Muscle layer of colon (tissue), 2 donors: Measurements from ENCODE around the gene SMIM15.
"Not testable (repeated sequence)": the region's sequence is repeated elsewhere in the genome, so short reads cannot be mapped to it uniquely, and the experiment has no call there.

ENCODE experiments used
- H3K27ac ChIP-seq: one replicate; pipeline ENCODE4 v1.7.0; 2013; ENCODE audit warnings: low read depth, mild to moderate bottlenecking, low read length, moderate library complexity
- H3K27me3 ChIP-seq, 2 donors: one replicate each; pipeline ENCODE4 v1.7.0; 2013; ENCODE audit warnings: low read length in 2 of 2, mild to moderate bottlenecking in 2 of 2; ENCODE audit not compliant: insufficient read depth in 2 of 2, control insufficient read depth in 1 of 2
- H3K36me3 ChIP-seq: one replicate; pipeline ENCODE4 v1.7.0; 2013; ENCODE audit warnings: mild to moderate bottlenecking, low read length; ENCODE audit not compliant: insufficient read depth
- H3K4me1 ChIP-seq: one replicate; pipeline ENCODE4 v1.7.0; 2013; ENCODE audit warnings: mild to moderate bottlenecking, low read length; ENCODE audit not compliant: insufficient read depth
- H3K4me3 ChIP-seq, 2 donors: one replicate each; pipeline ENCODE4 v1.7.0; 2013; ENCODE audit warnings: low read length in 2 of 2, low read depth in 1 of 2, mild to moderate bottlenecking in 1 of 2, moderate library complexity in 1 of 2
- H3K9ac ChIP-seq: one replicate; pipeline ENCODE4 v1.7.0; 2013; ENCODE audit warnings: low read length
- H3K9me3 ChIP-seq: one replicate; pipeline ENCODE4 v1.7.0; 2013; ENCODE audit warnings: mild to moderate bottlenecking, low read length
- donor health status: abdominal sarcoma.
- donor health status: Adenocarcinoma of cecum.

SMIM15 gene

GRCh38 chr5:61162010-61162831 is at the start of gene SMIM15:
Gene SMIM15, minus strand, starts transcription at chr5:61162468. Its CDS starts 2,297 bp downstream, at chr5:61160171.
- H3K4me3 ChIP-seq = peak within 1 kb of the TSS; percentile 95 to 96
- peak within 1 kb of the TSS; percentile 92 for H3K27ac ChIP-seq
- H3K27me3 ChIP-seq = no peaks in the 10 kb centered on the region
- H3K4me1 ChIP-seq = peaks cover 24% of the 10 kb centered on the region
- no peaks in the 10 kb centered on the region for H3K9me3 ChIP-seq
- peaks cover 4% of the 10 kb centered on the region for H3K36me3 ChIP-seq
- H3K9ac ChIP-seq = peak within 1 kb of the TSS; percentile 91

GRCh38 chr5:61207884-61208283 is 45.6 kb upstream of the SMIM15 start:
- H3K27ac ChIP-seq = no peak overlapping the region
- no peaks in the 10 kb centered on the region for H3K36me3 ChIP-seq
- H3K4me3 ChIP-seq = no peak overlapping the region
- no peak overlapping the region for H3K9ac ChIP-seq
- no peaks in the 10 kb centered on the region for H3K9me3 ChIP-seq
- H3K4me1 ChIP-seq = no peaks in the 10 kb centered on the region
- H3K27me3 ChIP-seq = no peaks in the 10 kb centered on the region

GRCh38 chr5:61205013-61205412 is 42.7 kb upstream of the SMIM15 start:
- H3K4me1 ChIP-seq = no peaks in the 10 kb centered on the region
- H3K27me3 ChIP-seq = no peaks in the 10 kb centered on the region
- H3K9me3 ChIP-seq = no peaks in the 10 kb centered on the region
- H3K9ac ChIP-seq = no peak overlapping the region
- H3K4me3 ChIP-seq = no peak overlapping the region
- H3K27ac ChIP-seq = no peak overlapping the region
- H3K36me3 ChIP-seq = no peaks in the 10 kb centered on the region

- H3K9me3 ChIP-seq = peaks cover 5% of the 10 kb centered on the region
- no peak overlapping the region for H3K4me3 ChIP-seq
- H3K9ac ChIP-seq = no peak overlapping the region
- H3K27me3 ChIP-seq = no peaks in the 10 kb centered on the region
- H3K36me3 ChIP-seq = no peaks in the 10 kb centered on the region
- no peak overlapping the region for H3K27ac ChIP-seq
- H3K4me1 ChIP-seq = no peaks in the 10 kb centered on the region
These were observed 39.9 kb upstream of the SMIM15 start for GRCh38 chr5:61202213-61202612.

- Histone ChIP-seq H3K9ac (no peak overlapping the region), H3K9me3 (peaks cover 5% of the 10 kb centered on the region), H3K27me3 (no peaks in the 10 kb centered on the region)
These were observed 38.4 kb upstream of the SMIM15 start for GRCh38 chr5:61200582-61201155.

GRCh38 chr5:61198606-61199005 is 36.3 kb upstream of the SMIM15 start:
- Histone ChIP-seq H3K4me3 (no peak overlapping the region), H3K9ac (no peak overlapping the region), H3K27me3 (no peaks in the 10 kb centered on the region), H3K27ac (no peak overlapping the region), H3K4me1 (no peaks in the 10 kb centered on the region), H3K9me3 (peaks cover 5% of the 10 kb centered on the region), H3K36me3 (no peaks in the 10 kb centered on the region)

More at GRCh38 chr5:61200582-61201155, 38.4 kb upstream of the SMIM15 start:
- H3K27ac ChIP-seq = no peak overlapping the region
- no peak overlapping the region for H3K4me3 ChIP-seq
- H3K36me3 ChIP-seq = no peaks in the 10 kb centered on the region
- no peaks in the 10 kb centered on the region for H3K4me1 ChIP-seq

- not testable (repeated sequence) for H3K4me1 ChIP-seq, H3K36me3 ChIP-seq, H3K27me3 ChIP-seq, H3K9ac ChIP-seq, H3K9me3 ChIP-seq, H3K27ac ChIP-seq, H3K4me3 ChIP-seq
These were observed 25.6 kb upstream of the SMIM15 start for GRCh38 chr5:61187826-61188225.

GRCh38 chr5:61187352-61187751 is 25.1 kb upstream of the SMIM15 start:
- H3K36me3 ChIP-seq, H3K4me3 ChIP-seq, H3K27ac ChIP-seq, H3K4me1 ChIP-seq, H3K9ac ChIP-seq, H3K27me3 ChIP-seq, H3K9me3 ChIP-seq: not testable (repeated sequence)

GRCh38 chr5:61186634-61187033 is 24.4 kb upstream of the SMIM15 start:
- no peak overlapping the region for H3K4me3 ChIP-seq
- no peaks in the 10 kb centered on the region for H3K36me3 ChIP-seq
- H3K4me1 ChIP-seq = no peaks in the 10 kb centered on the region
- H3K27me3 ChIP-seq = no peaks in the 10 kb centered on the region
- no peaks in the 10 kb centered on the region for H3K9me3 ChIP-seq
- no peak overlapping the region for H3K9ac ChIP-seq
- H3K27ac ChIP-seq = no peak overlapping the region

GRCh38 chr5:61184708-61185107 is 22.4 kb upstream of the SMIM15 start:
- Histone ChIP-seq H3K36me3 (no peaks in the 10 kb centered on the region), H3K27ac (no peak overlapping the region)

GRCh38 chr5:61183538-61183937 is 21.3 kb upstream of the SMIM15 start:
- no peaks in the 10 kb centered on the region for H3K27me3 ChIP-seq
- H3K27ac ChIP-seq = no peak overlapping the region
- H3K36me3 ChIP-seq = no peaks in the 10 kb centered on the region
- H3K4me1 ChIP-seq = no peaks in the 10 kb centered on the region
- no peaks in the 10 kb centered on the region for H3K9me3 ChIP-seq
- H3K9ac ChIP-seq = no peak overlapping the region
- no peak overlapping the region for H3K4me3 ChIP-seq

More at GRCh38 chr5:61184708-61185107, 22.4 kb upstream of the SMIM15 start:
- Histone ChIP-seq H3K4me3 (no peak overlapping the region), H3K9ac (no peak overlapping the region), H3K27me3 (no peaks in the 10 kb centered on the region), H3K4me1 (no peaks in the 10 kb centered on the region), H3K9me3 (no peaks in the 10 kb centered on the region)

GRCh38 chr5:61182449-61182848 is 20.2 kb upstream of the SMIM15 start:
- Histone ChIP-seq H3K27ac (no peak overlapping the region), H3K36me3 (no peaks in the 10 kb centered on the region), H3K27me3 (no peaks in the 10 kb centered on the region), H3K4me3 (no peak overlapping the region), H3K4me1 (no peaks in the 10 kb centered on the region), H3K9me3 (no peaks in the 10 kb centered on the region), H3K9ac (no peak overlapping the region)
